ENCODE results near the gene ANXA6.
"Not testable (repeated sequence)": the region's sequence is repeated elsewhere in the genome, so short reads cannot be mapped to it uniquely, and the experiment has no call there.

The ANXA6 gene

GRCh38 chr5:151157426-151158286, at the start of gene ANXA6:
Gene ANXA6, minus strand, starts transcription at chr5:151157779. Its CDS starts 9,878 bp downstream, at chr5:151147901.
- peak; percentile 34 to 47 for DNase-seq

GRCh38 chr5:151205411-151205810, 47.8 kb upstream of the ANXA6 start:
- DNase-seq, result no peak

- DNase-seq, result no peak
Measured at GRCh38 chr5:151204051-151204450, 46.5 kb upstream of the ANXA6 start.

- DNase-seq, result peak; percentile 35 to 50
Measured at GRCh38 chr5:151202381-151203139, 45.0 kb upstream of the ANXA6 start.

- no peak for DNase-seq
Measured at GRCh38 chr5:151200913-151201595, 43.5 kb upstream of the ANXA6 start.

- no peak for DNase-seq
Measured at GRCh38 chr5:151199581-151200185, 42.1 kb upstream of the ANXA6 start.

- DNase-seq, result no peak
Measured at GRCh38 chr5:151198861-151199260, 41.3 kb upstream of the ANXA6 start.

GRCh38 chr5:151197291-151197600, 39.7 kb upstream of the ANXA6 start:
- not testable (repeated sequence) for DNase-seq

GRCh38 chr5:151196556-151197290, 39.1 kb upstream of the ANXA6 start:
- DNase-seq, result no peak

- DNase-seq, result peak; percentile 59 to 63
Measured at GRCh38 chr5:151195622-151196021, 38.0 kb upstream of the ANXA6 start.

- DNase-seq, result no peak
Measured at GRCh38 chr5:151192626-151193025, 35.0 kb upstream of the ANXA6 start.

- DNase-seq, result no peak
Measured at GRCh38 chr5:151191661-151192060, 34.1 kb upstream of the ANXA6 start.

- no peak for DNase-seq
Measured at GRCh38 chr5:151189151-151189550, 31.6 kb upstream of the ANXA6 start.

GRCh38 chr5:151186538-151186937, 29.0 kb upstream of the ANXA6 start:
- no peak for DNase-seq

GRCh38 chr5:151186052-151186451, 28.5 kb upstream of the ANXA6 start:
- DNase-seq, result no peak

GRCh38 chr5:151184316-151185042, 26.9 kb upstream of the ANXA6 start:
- no peak for DNase-seq

GRCh38 chr5:151183456-151184245, 26.1 kb upstream of the ANXA6 start:
- no peak for DNase-seq

GRCh38 chr5:151182976-151183375, 25.4 kb upstream of the ANXA6 start:
- no peak for DNase-seq

- DNase-seq, result no peak
Measured at GRCh38 chr5:151182524-151182900, 24.9 kb upstream of the ANXA6 start.

GRCh38 chr5:151181818-151182523, 24.4 kb upstream of the ANXA6 start:
- no peak for DNase-seq
